Femur (tissue), 1 donor: ENCODE data around the gene SEC16A.

Source experiments
- DNase-seq: peaks from one replicate; pipeline ENCODE4 v3.0.0-alpha.2; 2017

The SEC16A gene

DNA sequence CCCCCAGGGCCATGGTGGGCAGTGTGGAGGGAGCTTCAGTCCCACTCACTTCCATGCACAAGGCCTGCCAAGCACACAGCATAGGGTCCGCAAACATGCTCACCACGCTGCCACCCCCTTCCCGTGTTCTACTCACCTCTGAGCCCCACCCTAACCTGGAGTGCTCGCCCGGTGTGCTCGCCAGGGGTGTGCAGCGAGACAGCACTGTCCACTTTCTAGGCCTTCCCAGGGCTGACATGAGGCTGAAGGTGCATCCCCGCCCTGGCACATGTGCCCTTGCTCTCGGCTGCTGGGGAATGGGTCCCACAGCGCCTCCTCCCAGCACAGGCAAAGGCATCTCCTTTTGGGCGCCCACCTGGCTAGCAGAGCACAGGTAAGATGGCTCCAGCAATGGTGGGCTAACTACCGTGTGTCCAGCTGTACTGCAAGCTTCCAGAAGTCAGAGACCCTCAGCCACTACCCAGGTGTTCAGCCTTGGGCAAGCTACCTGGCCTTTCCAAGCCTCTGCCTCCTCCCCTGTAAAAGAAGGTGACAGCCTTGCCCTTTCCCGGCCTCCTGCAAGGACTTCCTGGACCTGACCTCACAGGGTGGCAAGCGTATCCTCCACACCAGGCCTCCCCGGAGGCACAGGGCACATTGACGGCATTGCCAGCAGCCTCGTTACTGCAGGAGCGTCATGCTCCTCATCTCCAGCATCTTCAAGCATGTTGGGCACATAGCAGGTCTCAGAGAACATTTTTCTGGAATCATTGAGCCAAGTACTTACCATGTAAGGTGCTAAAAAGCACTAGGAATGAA lies 4.2 kb upstream of the SEC16A start:
- DNase-seq: no peak

DNA sequence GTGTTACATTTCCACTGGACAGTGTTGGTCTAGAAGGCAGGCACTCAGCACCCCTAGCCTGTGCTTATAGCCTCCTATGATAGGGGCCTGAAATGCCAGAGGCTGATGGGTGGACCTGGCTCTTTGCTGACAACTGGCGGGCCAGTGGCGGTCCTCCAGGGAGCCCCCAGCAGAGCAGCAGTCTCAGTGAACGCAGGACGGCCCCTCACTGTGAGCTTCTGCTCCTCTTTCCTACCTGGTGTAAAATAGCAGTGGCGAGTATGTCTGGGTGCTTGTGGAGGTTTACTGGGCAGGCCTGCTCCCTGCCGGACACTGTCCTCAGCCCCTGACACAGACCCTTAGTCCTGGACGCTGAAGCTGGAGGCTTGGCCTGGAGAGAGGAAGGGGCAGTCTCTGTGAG lies 3.3 kb upstream of the SEC16A start:
- DNase-seq: no peak

DNA sequence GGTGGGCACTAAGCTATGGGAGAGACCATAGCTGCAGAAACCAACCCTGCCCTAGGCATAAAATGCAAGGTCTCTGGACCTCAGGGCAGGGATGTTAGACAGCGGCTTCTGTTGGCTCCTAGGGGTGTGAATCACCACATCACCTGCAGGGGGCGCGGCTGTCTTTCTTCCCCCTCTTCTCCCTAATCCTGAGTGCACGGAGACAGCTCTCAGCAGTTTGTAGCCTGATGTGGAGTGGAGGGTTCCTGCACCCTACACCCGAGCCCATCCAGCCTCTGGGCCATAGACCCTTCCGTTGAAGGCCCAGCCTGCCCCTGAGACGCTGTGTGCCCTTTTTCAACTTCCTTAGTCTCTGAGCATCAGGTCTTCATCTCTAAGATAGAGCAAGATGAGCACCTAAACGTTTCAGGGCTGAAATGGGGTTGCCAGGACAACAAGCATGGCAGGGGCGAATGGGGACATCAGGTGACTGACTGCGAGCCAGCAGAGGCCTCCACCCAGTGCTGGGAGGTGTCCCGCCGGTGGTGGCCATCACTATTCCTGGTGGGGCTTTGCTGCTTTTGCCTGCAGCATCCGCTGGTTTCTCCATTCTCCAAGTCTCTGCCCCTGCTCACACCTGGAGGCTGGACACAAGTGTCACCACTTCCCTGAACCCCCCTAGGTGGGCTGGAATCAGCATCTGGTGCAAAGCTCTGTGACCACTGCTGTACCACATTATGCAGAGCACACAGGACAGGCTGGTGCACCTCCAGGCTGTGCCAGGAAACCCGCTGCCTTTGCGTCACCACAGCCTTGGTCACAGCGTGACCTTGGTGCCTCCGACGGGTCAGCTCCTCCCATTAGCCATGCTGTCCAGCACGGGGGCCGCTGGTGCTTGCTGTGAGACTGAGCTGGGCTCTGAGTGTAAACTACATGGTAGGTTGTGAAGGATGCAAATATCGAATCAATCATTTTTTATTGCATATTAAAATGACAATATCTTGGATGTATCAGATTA lies 2.5 kb upstream of the SEC16A start:
- peak; percentile 89 for DNase-seq

DNA sequence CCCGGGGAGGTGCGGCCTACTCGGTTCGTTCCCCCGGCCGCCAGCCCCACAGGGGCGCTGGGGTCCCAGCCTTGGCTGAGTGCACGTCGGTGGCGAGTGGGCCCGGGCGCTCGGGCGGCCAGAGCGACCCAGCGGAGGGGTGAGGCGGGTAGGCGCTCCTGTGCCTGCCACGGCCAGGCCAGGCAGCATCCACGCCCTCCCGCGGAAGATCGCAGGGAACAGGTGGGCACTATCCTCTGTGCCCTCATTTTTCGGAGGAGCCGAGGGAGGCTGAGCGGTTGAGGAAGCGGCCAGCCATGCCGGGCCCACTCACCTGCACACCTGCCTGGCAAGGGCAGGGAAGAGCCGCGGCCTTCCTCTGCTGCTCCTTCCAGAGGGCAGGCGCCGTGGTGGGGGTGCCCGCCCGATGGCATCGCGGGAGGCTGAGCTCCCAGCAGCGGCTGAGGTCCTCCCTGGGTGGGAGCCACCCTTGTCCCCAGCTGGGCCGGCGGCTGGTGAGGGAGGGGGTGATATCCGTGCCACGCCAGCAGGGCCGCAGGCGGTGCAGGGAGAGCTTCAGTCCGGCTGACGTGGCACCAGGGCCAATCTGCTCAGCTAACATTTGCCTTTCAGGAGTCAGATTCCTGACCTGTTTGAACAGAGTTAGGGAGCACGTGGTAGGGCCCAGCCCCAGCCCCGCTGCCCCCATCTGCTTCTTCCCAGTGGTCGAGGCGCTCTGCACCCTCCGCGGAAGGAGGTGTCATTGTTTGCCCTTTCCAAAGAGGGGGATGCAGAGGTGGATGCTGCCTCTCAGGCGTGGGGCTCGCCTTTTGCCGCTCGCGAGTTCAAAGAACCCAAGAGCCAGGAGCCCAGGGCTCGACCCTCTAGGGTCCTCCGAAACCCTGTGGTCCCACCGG lies 1.6 kb upstream of the SEC16A start:
- no peak for DNase-seq

DNA sequence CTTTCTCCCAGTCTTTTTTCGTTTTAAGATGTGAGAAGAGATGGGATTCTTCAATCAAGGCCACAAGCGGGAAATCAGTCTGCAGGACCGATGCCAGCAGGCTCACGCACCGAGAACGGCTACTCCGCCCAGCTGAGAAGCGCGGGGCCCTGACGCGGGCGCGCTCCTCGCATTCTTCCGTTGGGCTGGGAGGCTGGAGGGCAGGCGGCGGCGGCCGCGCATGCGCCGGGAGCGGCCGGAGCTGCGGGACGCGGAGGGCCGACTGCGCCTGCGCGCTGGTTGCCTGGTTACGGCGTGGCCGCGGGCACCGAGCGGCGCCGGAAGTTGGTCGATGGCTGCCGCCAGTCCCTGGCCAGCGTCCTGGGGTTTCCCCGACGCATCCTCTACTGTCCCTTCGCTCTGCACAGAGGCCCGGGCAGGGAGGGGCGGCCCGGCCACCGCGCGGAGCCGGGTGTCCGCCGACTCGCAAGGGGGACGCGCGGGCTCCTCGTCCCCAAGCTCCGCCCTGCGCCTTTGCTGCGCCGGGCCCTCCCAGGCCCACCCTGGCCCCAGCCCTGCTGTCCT lies 831 bp upstream of the SEC16A start:
- peak; percentile 97 for DNase-seq

DNA sequence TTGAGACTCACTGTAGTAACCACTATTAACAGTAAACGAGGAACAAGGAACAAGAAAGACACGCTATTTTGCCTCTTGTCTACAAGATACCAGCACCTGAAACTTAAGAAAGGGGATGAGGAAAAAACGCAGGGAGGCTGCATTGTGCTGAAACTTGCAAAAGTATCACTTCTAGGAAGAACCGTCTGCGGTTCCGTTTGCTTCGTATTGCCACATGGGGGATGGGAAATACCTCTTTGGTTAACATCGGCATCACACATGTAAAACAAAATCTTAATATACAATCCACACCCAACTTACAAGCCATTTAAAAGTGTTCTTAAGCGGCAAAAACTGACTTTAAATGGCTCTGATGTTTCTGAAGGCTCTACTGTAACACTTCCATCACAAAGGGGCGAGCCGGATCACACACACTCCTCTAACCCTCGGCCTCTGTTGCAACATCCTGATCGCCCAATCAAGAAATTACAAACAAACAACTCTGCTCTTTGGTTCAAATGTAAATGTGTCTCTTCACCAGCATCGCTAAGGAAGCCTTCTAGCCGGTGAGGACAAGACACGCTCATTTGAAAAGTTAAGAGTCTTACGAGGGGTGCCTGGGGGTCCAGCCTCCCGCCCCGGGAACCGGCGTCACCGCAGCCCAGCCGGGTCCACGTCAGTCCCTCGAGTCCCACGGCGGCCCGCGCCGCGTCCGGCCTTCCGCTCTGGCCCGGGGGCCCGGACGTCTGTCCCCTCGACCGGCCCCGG lies 621 bp downstream of the SEC16A start:
- no peak for DNase-seq

DNA sequence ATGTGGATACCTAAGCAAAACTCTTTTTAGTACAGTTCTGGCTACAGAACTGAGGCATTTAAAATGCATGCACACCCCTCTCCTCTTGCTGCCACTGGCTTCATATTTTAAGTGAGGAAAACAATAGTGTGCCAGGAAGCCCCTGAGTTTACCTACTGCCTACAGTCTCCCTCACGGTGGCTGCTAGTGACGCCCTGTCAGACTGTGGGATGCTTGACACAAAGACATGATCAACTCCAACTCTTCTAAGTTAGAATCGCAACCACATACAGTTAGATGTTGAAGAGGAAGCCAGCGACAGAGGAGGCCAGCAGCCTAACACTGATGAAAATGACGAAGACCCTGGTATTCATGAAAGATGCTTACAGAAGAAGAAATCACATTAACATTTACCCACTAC lies 1.3 kb downstream of the SEC16A start:
- DNase-seq: no peak

DNA sequence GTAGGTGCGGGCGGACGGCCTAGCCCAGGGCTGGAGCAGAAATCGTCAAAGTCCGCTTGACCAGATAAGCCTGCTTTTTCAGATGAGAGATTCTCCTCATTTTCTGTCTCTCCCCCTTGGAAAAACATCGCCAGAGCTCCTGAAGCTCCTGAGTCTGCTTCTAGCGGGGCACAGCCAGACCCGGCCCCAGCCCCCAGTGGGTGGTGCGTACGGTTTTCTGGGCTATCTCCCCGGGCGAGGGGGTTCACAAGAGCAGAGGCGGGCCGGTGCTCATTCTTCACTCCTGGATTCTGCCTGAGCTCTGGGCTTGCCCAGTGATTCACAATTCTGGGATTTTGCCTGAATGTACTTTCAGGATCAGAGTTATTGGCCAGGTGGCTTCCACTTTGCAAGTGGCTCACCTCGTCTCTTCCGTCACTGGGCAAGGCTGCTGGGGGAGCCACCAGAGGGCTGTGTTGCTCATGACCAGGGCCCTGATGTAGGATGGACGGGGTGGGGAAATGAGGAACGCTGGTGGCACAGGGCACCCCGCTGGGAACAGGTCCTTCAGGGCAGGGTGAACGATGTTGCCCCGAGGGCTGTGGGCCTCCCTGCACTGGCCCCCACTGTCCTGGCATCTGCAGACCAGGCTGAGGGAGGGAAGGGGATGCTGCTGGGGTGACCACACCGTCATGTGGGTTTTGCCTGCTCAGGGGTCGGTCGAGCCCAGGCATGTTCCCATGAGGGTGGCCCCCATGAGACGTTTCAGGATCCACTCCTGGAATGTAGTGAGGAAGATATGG lies 6.3 kb downstream of the SEC16A start:
- DNase-seq: no peak

DNA sequence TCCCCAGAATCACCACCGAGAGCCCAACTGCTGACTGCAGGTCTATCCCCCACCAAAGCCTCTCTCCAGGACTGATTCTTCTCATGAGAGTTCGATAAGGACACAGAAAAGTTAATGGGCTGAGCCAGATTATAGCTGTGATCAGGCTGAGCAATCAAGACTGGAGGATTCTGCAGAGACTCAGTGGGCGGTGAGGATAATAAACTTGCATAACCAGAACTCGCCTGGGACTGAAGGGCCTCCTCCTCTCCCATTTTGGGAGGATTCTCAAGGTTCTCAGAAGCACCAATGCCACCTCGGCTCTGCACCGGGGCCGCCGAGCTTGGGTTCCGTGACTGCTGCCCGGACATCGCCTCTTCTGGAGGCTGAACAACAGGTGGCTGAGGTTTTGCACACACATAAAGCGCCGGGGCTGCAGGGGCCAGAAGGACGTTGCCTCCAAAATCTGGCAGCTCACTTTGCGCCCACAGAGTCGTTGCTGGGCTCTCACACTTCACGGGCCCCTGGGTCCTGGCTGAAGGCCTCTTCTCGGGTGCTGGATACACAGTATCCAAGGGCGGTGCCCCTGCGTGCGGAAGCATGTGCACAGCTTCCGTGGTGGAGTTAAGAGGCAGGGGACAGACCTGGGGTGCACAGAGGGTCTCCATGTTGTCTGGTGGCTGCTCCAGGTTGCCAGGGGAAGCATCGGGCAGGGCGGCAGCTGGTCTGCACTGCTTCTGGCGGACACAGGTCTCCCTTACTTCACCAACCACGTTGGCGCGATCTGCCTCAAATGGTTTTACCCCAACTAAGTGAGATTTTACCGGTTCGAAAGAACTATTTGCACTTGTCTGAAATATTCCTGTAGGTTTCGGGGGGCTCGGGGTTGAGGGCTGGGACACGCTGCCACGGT lies 7.6 kb downstream of the SEC16A start:
- DNase-seq: no peak

DNA sequence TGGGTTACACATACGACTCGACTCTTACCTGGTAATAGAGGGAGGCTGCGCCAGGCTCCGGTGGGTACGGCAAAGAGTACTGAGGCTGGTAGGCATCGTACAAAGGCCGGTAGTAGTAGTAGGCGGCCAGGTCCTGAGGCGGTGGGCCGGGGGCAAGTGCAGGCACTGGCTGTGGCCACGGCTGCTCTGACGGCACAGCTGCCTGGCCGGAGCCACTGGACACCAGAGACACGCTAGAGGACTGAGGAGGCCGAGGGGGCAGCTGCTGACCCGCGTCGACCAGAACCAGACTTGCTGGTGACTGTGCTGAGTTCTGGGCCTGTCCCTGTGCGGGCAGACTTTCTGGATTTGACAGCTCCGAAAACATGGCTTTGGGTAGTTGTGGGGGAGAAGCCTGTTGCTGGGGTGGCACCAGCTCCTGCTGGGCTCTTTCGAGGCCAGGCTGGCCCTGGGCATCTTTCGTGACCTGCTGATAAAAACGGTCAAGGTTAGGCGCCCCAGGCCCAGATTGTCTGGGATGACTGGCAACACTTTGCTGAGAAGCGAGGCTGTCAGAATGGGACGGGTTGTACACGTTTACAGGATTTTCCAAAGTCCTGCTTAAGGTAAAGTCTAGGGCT lies 8.7 kb downstream of the SEC16A start:
- no peak for DNase-seq

DNA sequence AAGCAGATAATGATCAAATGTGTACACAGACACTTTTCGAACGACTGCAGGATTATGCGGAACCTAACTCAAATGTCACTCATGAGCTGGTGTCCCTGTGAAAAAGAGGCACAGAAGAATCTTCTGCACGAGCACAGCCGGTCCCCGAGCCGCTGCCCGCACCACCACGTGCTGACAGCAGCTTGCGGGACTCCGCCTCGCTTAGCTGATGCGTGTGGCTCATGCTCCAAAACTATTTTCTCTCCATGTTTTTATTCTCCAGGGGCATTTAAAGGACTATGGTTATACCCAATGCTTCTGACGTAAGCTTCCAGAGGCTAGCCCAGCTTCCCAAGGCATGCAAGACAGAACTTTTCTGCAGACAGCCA lies 9.5 kb downstream of the SEC16A start:
- no peak for DNase-seq

DNA sequence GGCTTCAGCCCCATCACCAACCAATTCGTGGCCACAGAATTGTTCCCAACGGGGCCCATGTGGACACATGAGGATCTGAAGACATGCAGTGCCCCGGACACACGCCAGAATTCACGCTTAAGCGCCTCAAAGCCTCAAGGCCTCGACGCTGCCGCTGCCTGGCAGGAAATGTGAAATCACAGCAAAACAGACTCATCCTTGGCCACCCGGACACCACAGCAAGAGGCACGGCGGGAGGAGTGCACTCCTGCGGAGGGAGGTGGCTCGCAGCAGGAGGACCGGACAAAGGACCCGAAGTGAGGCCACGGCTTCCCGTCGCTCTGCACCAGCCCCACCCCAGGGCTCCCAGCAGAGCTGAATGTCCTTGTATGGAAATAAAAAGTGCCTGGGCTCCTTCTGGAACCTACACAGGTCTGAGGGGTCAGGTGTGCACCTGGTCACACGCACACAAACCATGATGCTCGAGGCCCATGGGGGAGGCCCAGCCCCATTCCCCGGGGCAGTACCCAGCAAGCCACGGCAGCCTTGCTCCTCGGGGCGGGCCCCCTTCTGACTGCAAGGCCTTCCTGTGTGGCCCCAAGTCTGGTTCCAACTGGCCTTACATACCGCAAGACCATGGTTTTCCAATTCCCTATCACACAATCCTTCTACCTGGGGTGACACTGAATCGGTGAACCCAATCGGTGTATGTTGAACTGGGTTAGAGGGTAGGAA lies 10.0 kb downstream of the SEC16A start:
- DNase-seq: no peak

DNA sequence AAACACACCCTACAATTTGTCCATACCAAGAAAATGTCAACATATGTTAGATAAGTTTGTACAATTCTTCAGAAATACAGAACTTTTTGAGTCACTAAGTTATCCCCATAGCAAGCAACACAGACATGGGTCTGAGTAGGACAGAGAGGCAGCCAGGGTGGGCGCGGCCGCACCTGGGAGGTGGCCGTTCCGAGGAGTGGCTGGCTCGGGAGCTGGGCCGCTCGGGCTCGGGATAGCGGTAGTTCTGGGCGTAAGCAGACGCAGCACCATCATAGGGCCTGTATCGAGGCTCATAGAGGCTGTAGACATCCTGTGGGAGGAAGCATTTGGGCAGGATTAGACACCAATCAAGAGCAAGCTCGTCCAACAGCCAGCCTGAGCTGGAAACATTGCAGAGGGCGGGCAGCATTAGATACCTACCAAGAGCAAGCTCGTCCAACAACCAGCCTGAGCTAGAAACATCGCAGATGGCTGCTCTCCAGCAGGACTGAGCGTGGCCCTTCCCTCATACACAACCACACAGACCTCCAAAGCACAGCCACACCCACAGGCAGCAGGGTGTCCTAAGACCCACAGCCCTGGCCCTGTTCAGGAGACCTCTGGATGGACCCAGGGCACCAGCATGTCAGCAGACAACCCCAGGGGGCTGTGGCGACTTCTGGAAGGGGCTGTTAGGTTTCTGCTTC lies 10.9 kb downstream of the SEC16A start:
- DNase-seq: no peak

DNA sequence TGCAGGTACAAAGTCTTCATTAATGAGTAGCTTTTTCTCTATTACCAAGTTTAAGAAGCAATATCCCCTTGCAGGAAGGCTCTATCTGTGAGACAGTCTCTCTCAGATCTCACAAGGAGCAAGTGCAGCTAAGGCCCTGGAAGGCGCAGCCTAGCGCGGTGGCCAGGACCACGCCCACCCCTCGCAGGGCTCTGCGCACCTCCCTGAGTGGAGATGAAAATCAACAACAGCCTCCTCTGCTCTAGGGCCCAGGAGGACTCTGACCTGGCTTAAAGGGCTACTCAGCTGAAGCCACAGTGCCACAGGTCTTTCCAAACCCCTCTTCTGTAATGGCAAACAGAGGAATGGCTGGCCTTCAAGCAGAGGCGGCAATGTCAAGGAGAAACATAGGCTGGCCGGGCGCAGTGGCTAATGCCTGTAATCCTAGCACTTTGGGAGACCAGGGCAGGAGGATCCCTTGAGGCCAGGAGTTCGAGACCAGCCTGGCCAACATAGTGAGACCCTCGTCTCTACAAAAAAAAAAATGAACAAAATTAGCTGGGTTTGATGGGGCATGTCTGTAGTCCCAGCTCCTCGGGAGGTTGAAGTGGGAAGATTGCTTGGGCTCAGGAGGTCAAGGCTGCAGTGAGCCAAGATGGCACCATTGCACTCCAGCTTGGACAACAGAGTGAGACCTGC lies 11.9 kb downstream of the SEC16A start:
- no peak for DNase-seq

DNA sequence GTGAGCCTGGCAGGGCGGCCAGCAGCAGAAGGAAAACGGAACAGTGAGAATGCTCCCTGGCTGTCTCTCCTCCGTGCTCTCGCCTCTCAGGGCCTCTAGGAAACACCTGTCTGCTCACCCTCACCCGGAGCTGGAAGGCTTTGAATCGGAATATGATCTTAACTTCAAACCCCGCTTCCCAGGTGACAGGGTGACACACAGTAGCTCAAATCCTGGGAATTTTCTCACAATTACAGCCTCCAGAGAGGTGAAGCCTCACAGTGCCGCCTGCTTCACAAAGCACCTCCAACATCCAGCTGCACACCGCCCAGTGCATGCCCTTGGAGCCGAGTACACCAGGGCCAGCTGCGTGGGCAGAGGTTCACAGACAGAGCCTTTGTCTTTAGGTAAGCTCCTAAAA lies 12.5 kb downstream of the SEC16A start:
- DNase-seq: no peak

DNA sequence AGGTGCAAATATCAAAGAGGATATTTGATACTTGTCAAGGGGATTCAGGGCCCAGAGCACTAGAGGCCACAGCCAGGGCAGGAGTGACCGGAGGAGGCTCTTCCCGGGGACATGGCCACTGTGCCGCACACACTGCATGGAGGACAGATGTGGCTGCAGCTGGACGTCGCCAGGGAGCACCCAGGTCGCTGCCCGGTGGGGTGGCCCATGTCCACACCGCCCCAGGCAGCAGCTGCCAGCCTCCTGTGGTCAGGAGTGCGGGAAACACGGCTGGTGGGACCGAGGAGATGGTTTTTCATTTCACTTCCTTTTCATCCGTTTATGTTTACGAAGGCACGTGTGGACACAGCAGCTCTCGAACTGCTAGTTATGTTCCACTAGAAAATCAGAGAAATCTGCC lies 15.1 kb downstream of the SEC16A start:
- DNase-seq: no peak

DNA sequence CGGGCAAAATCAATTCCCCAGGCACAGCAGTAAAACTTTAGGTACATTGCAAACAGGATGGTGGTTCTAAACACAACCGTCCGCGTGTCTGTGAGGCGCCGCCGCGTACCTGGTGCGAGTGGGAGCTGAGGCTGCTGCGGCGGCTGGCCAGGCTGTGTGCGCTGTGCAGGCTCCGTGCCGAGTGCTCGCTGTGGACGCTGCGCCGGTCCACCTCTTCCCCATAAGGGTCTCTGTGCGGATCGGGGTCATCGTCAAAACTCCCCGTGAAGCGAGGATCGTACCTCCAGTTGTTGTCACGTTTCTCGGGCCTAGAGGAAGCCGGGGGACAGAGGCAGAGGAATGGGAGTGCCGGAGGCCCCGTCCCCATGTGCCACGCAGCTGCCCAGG lies 16.7 kb downstream of the SEC16A start:
- DNase-seq: no peak
